ENCODE data around the gene CUTA. TPM values are rescaled to one million over a fixed set of nuclear protein-coding genes. Genes with fewer than 3 reads are reported as not detected.

Gene CUTA
- total and polyA plus RNA-seq, 4 donors, result 88.7 to 275 (median 128) TPM

- H3K4me1 ChIP-seq (ENCODE audit: control insufficient read depth in 5 of 5, insufficient read depth in 5 of 5, low read length in 5 of 5), result peaks cover 5 to 10% (median 6%) of the 10 kb centered on the region in 5 donors
- H3K27me3 ChIP-seq (ENCODE audit: control insufficient read depth in 3 of 3, insufficient read depth in 3 of 3, low read length in 2 of 3), result no peaks in the 10 kb centered on the region
- WGBS, 2 donors, result 97% methylated on average over 12 of the region's 12 CpGs
- no peak for TF ChIP-seq CTCF (IDR thresholded peaks at IDR 0.05; ENCODE audit: control extremely low read depth, extremely low read depth)
- no peak overlapping the region for H3K9ac ChIP-seq (ENCODE audit: insufficient read depth in 1 of 2, low read length in 2 of 2)
- DNase-seq, result no peak
- H3K27ac ChIP-seq (ENCODE audit: low read depth in 1 of 2, low read length in 1 of 2), result no peak overlapping the region
- no peak for ATAC-seq (ENCODE audit: insufficient read depth, low FRiP score)
- H3K4me3 ChIP-seq, result no peak overlapping the region
- H3K9me3 ChIP-seq (ENCODE audit: control insufficient read depth in 4 of 4, insufficient read depth in 3 of 4, low read length in 3 of 4), result peaks cover 0 to 2% (median under 1%) of the 10 kb centered on the region in 4 donors
- H3K36me3 ChIP-seq (ENCODE audit: control insufficient read depth in 4 of 4, insufficient read depth in 4 of 4, low read length in 4 of 4), result peaks cover 0 to 17% (median 10%) of the 10 kb centered on the region in 4 donors
Observed at GRCh38 chr6:33456156-33456555, 38.2 kb upstream of the CUTA start.

- peaks cover 5 to 10% (median 6%) of the 10 kb centered on the region in 5 donors for H3K4me1 ChIP-seq (ENCODE audit: control insufficient read depth in 5 of 5, insufficient read depth in 5 of 5, low read length in 5 of 5)
- peak overlapping the region; percentile 75 for H3K4me3 ChIP-seq
- H3K9me3 ChIP-seq (ENCODE audit: control insufficient read depth in 4 of 4, insufficient read depth in 3 of 4, low read length in 3 of 4), result peaks cover 0 to 2% (median under 1%) of the 10 kb centered on the region in 4 donors
- peaks cover 0 to 18% (median 10%) of the 10 kb centered on the region in 4 donors for H3K36me3 ChIP-seq (ENCODE audit: control insufficient read depth in 4 of 4, insufficient read depth in 4 of 4, low read length in 4 of 4)
- TF ChIP-seq CTCF (IDR thresholded peaks at IDR 0.05; ENCODE audit: control extremely low read depth, extremely low read depth), result no peak
- H3K27me3 ChIP-seq (ENCODE audit: control insufficient read depth in 3 of 3, insufficient read depth in 3 of 3, low read length in 2 of 3), result no peaks in the 10 kb centered on the region
- H3K9ac ChIP-seq (ENCODE audit: insufficient read depth in 1 of 2, low read length in 2 of 2), result peak overlapping the region in 1 of 2 donors; percentile 76
- ATAC-seq (ENCODE audit: insufficient read depth, low FRiP score) (no peak), DNase-seq (no peak)
- WGBS, 2 donors, result 50 to 55% methylated on average over 16 of the region's 16 CpGs
- no peak overlapping the region for H3K27ac ChIP-seq (ENCODE audit: low read depth in 1 of 2, low read length in 1 of 2)
Observed at GRCh38 chr6:33455051-33455450, 37.1 kb upstream of the CUTA start.

- Histone ChIP-seq H3K4me1 (ENCODE audit: control insufficient read depth in 5 of 5, insufficient read depth in 5 of 5, low read length in 5 of 5) (peaks cover 5 to 10% (median 6%) of the 10 kb centered on the region in 5 donors), H3K9me3 (ENCODE audit: control insufficient read depth in 4 of 4, insufficient read depth in 3 of 4, low read length in 3 of 4) (peaks cover 0 to 2% (median under 1%) of the 10 kb centered on the region in 4 donors), H3K9ac (ENCODE audit: insufficient read depth in 1 of 2, low read length in 2 of 2) (peak within 1 kb of the TSS; percentile 49 to 89), H3K27ac (ENCODE audit: low read depth in 1 of 2, low read length in 1 of 2) (peak within 1 kb of the TSS; percentile 71 to 90), H3K27me3 (ENCODE audit: control insufficient read depth in 3 of 3, insufficient read depth in 3 of 3, low read length in 2 of 3) (no peaks in the 10 kb centered on the region), H3K4me3 (peak within 1 kb of the TSS; percentile 75), H3K36me3 (ENCODE audit: control insufficient read depth in 4 of 4, insufficient read depth in 4 of 4, low read length in 4 of 4) (peaks cover 0 to 20% (median 10%) of the 10 kb centered on the region in 4 donors)
- 0 to 1% methylated on average over 60 to 65 of the region's 65 CpGs for WGBS, 2 donors
- ATAC-seq (ENCODE audit: insufficient read depth, low FRiP score) (peak; percentile 100), DNase-seq (peak; percentile 96 to 98 (median 97))
- TF ChIP-seq CTCF (IDR thresholded peaks at IDR 0.05; ENCODE audit: control extremely low read depth, extremely low read depth), result no peak
Observed at GRCh38 chr6:33454009-33454946, 36.4 kb upstream of the CUTA start, which contains the start of gene ZBTB9. TSS of gene ZBTB9 (plus strand) at chr6:33454576. CDS start at chr6:33455101, 525 bp downstream.

Measured in lung (tissue), 12 donors.